Measurements from ENCODE around the gene PLPPR5. TPM values are rescaled to one million over a fixed set of nuclear protein-coding genes. Genes with fewer than 3 reads are reported as not detected.

The PLPPR5 gene
- total RNA-seq, 1 donor from 2014 or later, result not detected

GRCh38 chr1:98924977-98925376 lies 79.7 kb downstream of the PLPPR5 start:
- no peaks in the 10 kb centered on the region for H3K27me3 Mint-ChIP-seq (ENCODE audit: low read depth)
- no peaks in the 10 kb centered on the region for H3K4me1 Mint-ChIP-seq (ENCODE audit: low read depth)
- DNase-seq (ENCODE audit: low spot score), result no peak
- intact Hi-C loops (cut with micrococcal nuclease), result no loop called here
- no peaks in the 10 kb centered on the region for H3K36me3 Mint-ChIP-seq (ENCODE audit: low read depth)
- no peak overlapping the region for H3K4me3 Mint-ChIP-seq (ENCODE audit: low read depth)
- no peak overlapping the region for H3K27ac Mint-ChIP-seq
- H3K9me3 Mint-ChIP-seq, result no peaks in the 10 kb centered on the region

- H3K36me3 Mint-ChIP-seq (ENCODE audit: low read depth), result no peaks in the 10 kb centered on the region
- DNase-seq (ENCODE audit: low spot score), result no peak
- H3K4me3 Mint-ChIP-seq (ENCODE audit: low read depth), result no peak overlapping the region
- no peaks in the 10 kb centered on the region for H3K4me1 Mint-ChIP-seq (ENCODE audit: low read depth)
- intact Hi-C loops (cut with micrococcal nuclease), result no loop called here
- H3K9me3 Mint-ChIP-seq, result no peaks in the 10 kb centered on the region
- no peaks in the 10 kb centered on the region for H3K27me3 Mint-ChIP-seq (ENCODE audit: low read depth)
- H3K27ac Mint-ChIP-seq, result no peak overlapping the region
Observed at GRCh38 chr1:98923667-98924066, 81.0 kb downstream of the PLPPR5 start.

- intact Hi-C loops (cut with micrococcal nuclease), result no loop called here
- Mint-ChIP-seq H3K4me1 (ENCODE audit: low read depth) (no peaks in the 10 kb centered on the region), H3K36me3 (ENCODE audit: low read depth) (no peaks in the 10 kb centered on the region), H3K27ac (no peak overlapping the region), H3K9me3 (no peaks in the 10 kb centered on the region), H3K27me3 (ENCODE audit: low read depth) (no peaks in the 10 kb centered on the region), H3K4me3 (ENCODE audit: low read depth) (no peak overlapping the region)
- no peak for DNase-seq (ENCODE audit: low spot score)
Observed at GRCh38 chr1:98921817-98922216, 82.8 kb downstream of the PLPPR5 start.

- no peak overlapping the region for H3K4me3 Mint-ChIP-seq (ENCODE audit: low read depth)
- intact Hi-C loops (cut with micrococcal nuclease), result no loop called here
- no peaks in the 10 kb centered on the region for H3K36me3 Mint-ChIP-seq (ENCODE audit: low read depth)
- no peaks in the 10 kb centered on the region for H3K9me3 Mint-ChIP-seq
- DNase-seq (ENCODE audit: low spot score), result no peak
- no peak overlapping the region for H3K27ac Mint-ChIP-seq
- H3K27me3 Mint-ChIP-seq (ENCODE audit: low read depth), result no peaks in the 10 kb centered on the region
- no peaks in the 10 kb centered on the region for H3K4me1 Mint-ChIP-seq (ENCODE audit: low read depth)
Observed at GRCh38 chr1:98920441-98921110, 84.1 kb downstream of the PLPPR5 start.

GRCh38 chr1:98919652-98920051 lies 85.0 kb downstream of the PLPPR5 start:
- Mint-ChIP-seq H3K4me1 (ENCODE audit: low read depth) (no peaks in the 10 kb centered on the region), H3K9me3 (no peaks in the 10 kb centered on the region), H3K36me3 (ENCODE audit: low read depth) (no peaks in the 10 kb centered on the region), H3K27me3 (ENCODE audit: low read depth) (no peaks in the 10 kb centered on the region), H3K27ac (no peak overlapping the region), H3K4me3 (ENCODE audit: low read depth) (no peak overlapping the region)
- no peak for DNase-seq (ENCODE audit: low spot score)
- intact Hi-C loops (cut with micrococcal nuclease), result no loop called here

- DNase-seq (ENCODE audit: low spot score), result no peak
- no peaks in the 10 kb centered on the region for H3K36me3 Mint-ChIP-seq (ENCODE audit: low read depth)
- H3K27me3 Mint-ChIP-seq (ENCODE audit: low read depth), result no peaks in the 10 kb centered on the region
- no peaks in the 10 kb centered on the region for H3K9me3 Mint-ChIP-seq
- no peak overlapping the region for H3K27ac Mint-ChIP-seq
- no peaks in the 10 kb centered on the region for H3K4me1 Mint-ChIP-seq (ENCODE audit: low read depth)
- H3K4me3 Mint-ChIP-seq (ENCODE audit: low read depth), result no peak overlapping the region
- intact Hi-C loops (cut with micrococcal nuclease), result no loop called here
Observed at GRCh38 chr1:98919211-98919610, 85.5 kb downstream of the PLPPR5 start.

GRCh38 chr1:98914547-98914946 lies 90.1 kb downstream of the PLPPR5 start:
- no peaks in the 10 kb centered on the region for H3K36me3 Mint-ChIP-seq (ENCODE audit: low read depth)
- no peak overlapping the region for H3K27ac Mint-ChIP-seq
- no peak overlapping the region for H3K4me3 Mint-ChIP-seq (ENCODE audit: low read depth)
- H3K4me1 Mint-ChIP-seq (ENCODE audit: low read depth), result no peaks in the 10 kb centered on the region
- H3K9me3 Mint-ChIP-seq, result no peaks in the 10 kb centered on the region
- intact Hi-C loops (cut with micrococcal nuclease), result no loop called here
- no peak for DNase-seq (ENCODE audit: low spot score)
- H3K27me3 Mint-ChIP-seq (ENCODE audit: low read depth), result no peaks in the 10 kb centered on the region

- Mint-ChIP-seq H3K27me3 (ENCODE audit: low read depth) (no peaks in the 10 kb centered on the region), H3K27ac (no peak overlapping the region), H3K9me3 (no peaks in the 10 kb centered on the region), H3K4me3 (ENCODE audit: low read depth) (no peak overlapping the region), H3K4me1 (ENCODE audit: low read depth) (no peaks in the 10 kb centered on the region), H3K36me3 (ENCODE audit: low read depth) (no peaks in the 10 kb centered on the region)
- no peak for DNase-seq (ENCODE audit: low spot score)
- intact Hi-C loops (cut with micrococcal nuclease), result no loop called here
Observed at GRCh38 chr1:98910827-98911226, 93.8 kb downstream of the PLPPR5 start.

- no peaks in the 10 kb centered on the region for H3K27me3 Mint-ChIP-seq (ENCODE audit: low read depth)
- no peaks in the 10 kb centered on the region for H3K9me3 Mint-ChIP-seq
Observed at GRCh38 chr1:98908980-98909379, 95.7 kb downstream of the PLPPR5 start.

GRCh38 chr1:98906809-98907208 lies 97.9 kb downstream of the PLPPR5 start:
- H3K27ac Mint-ChIP-seq, result no peak overlapping the region
- H3K9me3 Mint-ChIP-seq, result no peaks in the 10 kb centered on the region
- intact Hi-C loops (cut with micrococcal nuclease), result no loop called here
- no peak for DNase-seq (ENCODE audit: low spot score)
- no peak overlapping the region for H3K4me3 Mint-ChIP-seq (ENCODE audit: low read depth)
- H3K36me3 Mint-ChIP-seq (ENCODE audit: low read depth), result no peaks in the 10 kb centered on the region
- H3K4me1 Mint-ChIP-seq (ENCODE audit: low read depth), result no peaks in the 10 kb centered on the region
- no peaks in the 10 kb centered on the region for H3K27me3 Mint-ChIP-seq (ENCODE audit: low read depth)

More at GRCh38 chr1:98908980-98909379, 95.7 kb downstream of the PLPPR5 start:
- Mint-ChIP-seq H3K4me1 (ENCODE audit: low read depth) (no peaks in the 10 kb centered on the region), H3K36me3 (ENCODE audit: low read depth) (no peaks in the 10 kb centered on the region), H3K4me3 (ENCODE audit: low read depth) (no peak overlapping the region), H3K27ac (no peak overlapping the region)
- no peak for DNase-seq (ENCODE audit: low spot score)
- intact Hi-C loops (cut with micrococcal nuclease), result no loop called here

- DNase-seq (ENCODE audit: low spot score), result no peak
- Mint-ChIP-seq H3K27ac (no peak overlapping the region), H3K4me1 (ENCODE audit: low read depth) (no peaks in the 10 kb centered on the region), H3K4me3 (ENCODE audit: low read depth) (no peak overlapping the region), H3K9me3 (no peaks in the 10 kb centered on the region), H3K27me3 (ENCODE audit: low read depth) (no peaks in the 10 kb centered on the region), H3K36me3 (ENCODE audit: low read depth) (no peaks in the 10 kb centered on the region)
- intact Hi-C loops (cut with micrococcal nuclease), result no loop called here
Observed at GRCh38 chr1:98906361-98906760, 98.3 kb downstream of the PLPPR5 start.

GRCh38 chr1:98904684-98905083 lies 100.0 kb downstream of the PLPPR5 start:
- intact Hi-C loops (cut with micrococcal nuclease), result no loop called here
- Mint-ChIP-seq H3K27ac (no peak overlapping the region), H3K36me3 (ENCODE audit: low read depth) (no peaks in the 10 kb centered on the region), H3K27me3 (ENCODE audit: low read depth) (no peaks in the 10 kb centered on the region), H3K9me3 (no peaks in the 10 kb centered on the region), H3K4me3 (ENCODE audit: low read depth) (no peak overlapping the region), H3K4me1 (ENCODE audit: low read depth) (no peaks in the 10 kb centered on the region)
- DNase-seq (ENCODE audit: low spot score), result no peak

- H3K36me3 Mint-ChIP-seq (ENCODE audit: low read depth), result no peaks in the 10 kb centered on the region
- H3K4me3 Mint-ChIP-seq (ENCODE audit: low read depth), result no peak overlapping the region
- H3K27ac Mint-ChIP-seq, result no peak overlapping the region
- H3K4me1 Mint-ChIP-seq (ENCODE audit: low read depth), result no peaks in the 10 kb centered on the region
- H3K9me3 Mint-ChIP-seq, result no peaks in the 10 kb centered on the region
- no peaks in the 10 kb centered on the region for H3K27me3 Mint-ChIP-seq (ENCODE audit: low read depth)
- DNase-seq (ENCODE audit: low spot score), result no peak
- intact Hi-C loops (cut with micrococcal nuclease), result no loop called here
Observed at GRCh38 chr1:98903726-98904125, 100.9 kb downstream of the PLPPR5 start.

- Mint-ChIP-seq H3K27me3 (ENCODE audit: low read depth) (no peaks in the 10 kb centered on the region), H3K4me3 (ENCODE audit: low read depth) (no peak overlapping the region), H3K27ac (no peak overlapping the region), H3K36me3 (ENCODE audit: low read depth) (no peaks in the 10 kb centered on the region), H3K9me3 (no peaks in the 10 kb centered on the region), H3K4me1 (ENCODE audit: low read depth) (no peaks in the 10 kb centered on the region)
- intact Hi-C loops (cut with micrococcal nuclease), result no loop called here
- DNase-seq (ENCODE audit: low spot score), result no peak
Observed at GRCh38 chr1:98903261-98903660, 101.4 kb downstream of the PLPPR5 start.

Data from activated T-helper 2 cell treated with anti-CD3 and anti-CD28 coated beads, Interferon-gamma antibody, Interleukin-2, Interleukin-4, amounts not matched to agents 10 μg/mL and 5 μg/mL and 100 μg/mL, durations not matched to agents 14 hours and 24 hours and 36 hours (primary cell).